Mesenchymal stem cell (in vitro differentiated cells and primary cell): ENCODE results near the gene PDE7B.
"Not testable (repeated sequence)": the region's sequence is repeated elsewhere in the genome, so short reads cannot be mapped to it uniquely, and the experiment has no call there.

Source experiments
- DNase-seq: peaks from one replicate; pipeline ENCODE4 v3.0.0-alpha.2; 2013
- H2AFZ ChIP-seq: one replicate; pipeline ENCODE4 v1.6.1; 2013; ENCODE audit warnings: low read depth, mild to moderate bottlenecking, control low read depth, inconsistent platforms, low read length, moderate library complexity
- H2AK5ac ChIP-seq: 2 replicates; pipeline ENCODE4 v1.6.1; 2013; ENCODE audit warnings: low read length, moderate library complexity, mild to moderate bottlenecking, inconsistent platforms; ENCODE audit not compliant: severe bottlenecking
- H2BK120ac ChIP-seq: one replicate; pipeline ENCODE4 v1.6.1; 2013; ENCODE audit warnings: low read depth, mild to moderate bottlenecking, inconsistent platforms, low read length, moderate library complexity
- H2BK12ac ChIP-seq, 2 experiments: one replicate each; pipeline ENCODE4 v1.6.1; 2013; ENCODE audit warnings: inconsistent platforms in 2 of 2, low read length in 2 of 2, mild to moderate bottlenecking in 2 of 2, moderate library complexity in 2 of 2, control low read depth in 1 of 2
- H2BK15ac ChIP-seq: one replicate; pipeline ENCODE4 v1.6.1; 2013; ENCODE audit warnings: mild to moderate bottlenecking, low read depth, inconsistent platforms; ENCODE audit not compliant: poor library complexity, severe bottlenecking
- H2BK5ac ChIP-seq: 2 replicates; pipeline ENCODE4 v1.6.1; 2013; ENCODE audit warnings: low read depth, mild to moderate bottlenecking, low read length, control low read depth, inconsistent platforms; ENCODE audit not compliant: poor library complexity, severe bottlenecking
- H3K14ac ChIP-seq, 2 experiments: one replicate each; pipeline ENCODE4 v1.6.1; 2013; ENCODE audit warnings: inconsistent platforms in 2 of 2, low read length in 2 of 2, control low read depth in 1 of 2, mild to moderate bottlenecking in 1 of 2, moderate library complexity in 1 of 2
- H3K18ac ChIP-seq, 2 experiments: one replicate each; pipeline ENCODE4 v1.6.1; 2013; ENCODE audit warnings: inconsistent platforms in 2 of 2, low read length in 2 of 2, control low read depth in 1 of 2, low read depth in 1 of 2, mild to moderate bottlenecking in 1 of 2
- H3K23ac ChIP-seq, 2 experiments: one replicate each; pipeline ENCODE4 v1.6.1; 2013; ENCODE audit warnings: inconsistent platforms in 2 of 2, low read length in 2 of 2, mild to moderate bottlenecking in 2 of 2, moderate library complexity in 2 of 2, control low read depth in 1 of 2
- H3K27ac ChIP-seq: 2 replicates; pipeline ENCODE4 v1.5.1; 2013; ENCODE audit warnings: mild to moderate bottlenecking, moderate library complexity, low read length, control low read depth, inconsistent platforms; ENCODE audit not compliant: poor library complexity, severe bottlenecking
- H3K27me3 ChIP-seq, 2 experiments: 2 replicates each; pipeline versions ENCODE4 v1.6.1 to v1.7.0; 2013; ENCODE audit warnings: low read length in 2 of 2, mild to moderate bottlenecking in 2 of 2, moderate library complexity in 2 of 2, control low read depth in 1 of 2, inconsistent platforms in 1 of 2; ENCODE audit not compliant: control insufficient read depth in 1 of 2, insufficient read depth in 1 of 2
- H3K36me3 ChIP-seq, 2 experiments: 2 replicates each; pipeline versions ENCODE4 v1.6.1 to v1.7.0; 2013; ENCODE audit warnings: low read length in 2 of 2, control low read depth in 1 of 2, inconsistent platforms in 1 of 2, low read depth in 1 of 2, mild to moderate bottlenecking in 1 of 2; ENCODE audit not compliant: insufficient read depth in 2 of 2, control insufficient read depth in 1 of 2
- H3K4ac ChIP-seq, 2 experiments: one replicate each; pipeline ENCODE4 v1.6.1; 2013; ENCODE audit warnings: inconsistent platforms in 2 of 2, low read length in 2 of 2, mild to moderate bottlenecking in 2 of 2, moderate library complexity in 2 of 2, control low read depth in 1 of 2, low read depth in 1 of 2
- H3K4me1 ChIP-seq: 2 replicates; pipeline ENCODE4 v1.6.1; 2013; ENCODE audit warnings: low read depth, low read length, control low read depth; ENCODE audit not compliant: control insufficient read depth, insufficient read depth
- H3K4me2 ChIP-seq: 2 replicates; pipeline ENCODE4 v1.6.1; 2013; ENCODE audit warnings: low read length, mild to moderate bottlenecking, inconsistent platforms; ENCODE audit not compliant: poor library complexity, severe bottlenecking
- H3K4me3 ChIP-seq, 2 experiments: 2 replicates each; pipeline versions ENCODE4 v1.5.1 to v1.7.0; 2013; ENCODE audit warnings: low read length in 2 of 2, mild to moderate bottlenecking in 2 of 2, control low read depth in 1 of 2, low read depth in 1 of 2; ENCODE audit not compliant: insufficient read depth in 1 of 2
- H3K79me1 ChIP-seq: replicated peaks from 2 replicates; pipeline ENCODE4 v1.6.1; 2013; ENCODE audit warnings: mild to moderate bottlenecking, control low read depth, low read length, inconsistent platforms; ENCODE audit not compliant: poor library complexity, severe bottlenecking
- H3K9ac ChIP-seq: 2 replicates; pipeline ENCODE4 v1.7.0; 2013; ENCODE audit warnings: mild to moderate bottlenecking, low read length, moderate library complexity
- H3K9me3 ChIP-seq: 2 replicates; pipeline ENCODE4 v1.7.0; 2013; ENCODE audit warnings: mild to moderate bottlenecking, low read length; ENCODE audit not compliant: control insufficient read depth
- H4K8ac ChIP-seq: one replicate; pipeline ENCODE4 v1.6.1; 2013; ENCODE audit warnings: inconsistent platforms, mild to moderate bottlenecking, low read length, moderate library complexity
- H4K91ac ChIP-seq: one replicate; pipeline ENCODE4 v1.6.1; 2013; ENCODE audit warnings: mild to moderate bottlenecking, low read length, inconsistent platforms
- WGBS: methylation state at CpG from one replicate; pipeline ENCODE4 v1.1.7; 2013; ENCODE audit warnings: mixed read lengths; 5-methylcytosine and 5-hydroxymethylcytosine counted together

PDE7B gene

GRCh38 chr6:135861189-135861588 is 9.7 kb downstream of the PDE7B start:
- H3K36me3 ChIP-seq = no peaks in the 10 kb centered on the region
- H3K27me3 ChIP-seq = no peaks in the 10 kb centered on the region
- no peaks in the 10 kb centered on the region for H3K9me3 ChIP-seq
- H4K8ac ChIP-seq = no peak overlapping the region
- WGBS = 100% methylated on average over 1 of the region's 1 CpG
- no peak overlapping the region for H2AFZ ChIP-seq
- no peak overlapping the region for H2BK120ac ChIP-seq
- H3K79me1 ChIP-seq = peaks cover 4% of the 10 kb centered on the region
- H3K4me2 ChIP-seq = no peak overlapping the region
- H3K18ac ChIP-seq = no peak overlapping the region
- no peak overlapping the region for H2AK5ac ChIP-seq
- no peak for DNase-seq
- H2BK15ac ChIP-seq = no peak overlapping the region
- no peak overlapping the region for H3K27ac ChIP-seq
- H4K91ac ChIP-seq = no peak overlapping the region
- no peak overlapping the region for H3K4ac ChIP-seq
- H3K23ac ChIP-seq = no peak overlapping the region
- no peak overlapping the region for H2BK5ac ChIP-seq
- no peak overlapping the region for H3K9ac ChIP-seq
- H3K4me1 ChIP-seq = no peaks in the 10 kb centered on the region
- no peak overlapping the region for H3K14ac ChIP-seq
- H3K4me3 ChIP-seq = no peak overlapping the region
- no peak overlapping the region for H2BK12ac ChIP-seq

GRCh38 chr6:135864929-135865328 is 13.4 kb downstream of the PDE7B start:
- not testable (repeated sequence) for H3K4me3 ChIP-seq, H3K18ac ChIP-seq, H3K4me2 ChIP-seq, H3K36me3 ChIP-seq, H4K91ac ChIP-seq, H2BK15ac ChIP-seq, H3K4ac ChIP-seq, H2BK120ac ChIP-seq, H2BK12ac ChIP-seq, H3K27me3 ChIP-seq, H3K9ac ChIP-seq, H2AK5ac ChIP-seq, H3K79me1 ChIP-seq, H3K9me3 ChIP-seq, H2BK5ac ChIP-seq, H3K27ac ChIP-seq, H3K4me1 ChIP-seq, DNase-seq, H2AFZ ChIP-seq, H3K14ac ChIP-seq, H3K23ac ChIP-seq, H4K8ac ChIP-seq
- WGBS = 92% methylated on average over 1 of the region's 2 CpGs

- Histone ChIP-seq H3K4me1 (no peaks in the 10 kb centered on the region), H3K4me2 (no peak overlapping the region)
- no peak for DNase-seq
Measured at GRCh38 chr6:135866445-135867123, 15.1 kb downstream of the PDE7B start.

GRCh38 chr6:135867332-135867731 is 15.8 kb downstream of the PDE7B start:
- peaks cover 6% of the 10 kb centered on the region for H3K79me1 ChIP-seq
- H3K36me3 ChIP-seq = no peaks in the 10 kb centered on the region
- H3K9me3 ChIP-seq = no peaks in the 10 kb centered on the region
- no peak overlapping the region for H2BK5ac ChIP-seq
- H2AK5ac ChIP-seq = no peak overlapping the region
- DNase-seq = no peak
- H3K27me3 ChIP-seq = no peaks in the 10 kb centered on the region
- no peak overlapping the region for H3K18ac ChIP-seq
- H3K9ac ChIP-seq = no peak overlapping the region
- no peak overlapping the region for H3K23ac ChIP-seq
- H3K27ac ChIP-seq = no peak overlapping the region
- 80% methylated on average over 2 of the region's 6 CpGs for whole genome bisulfite sequencing
- H3K4ac ChIP-seq = no peak overlapping the region
- no peak overlapping the region for H2BK12ac ChIP-seq
- no peak overlapping the region for H4K91ac ChIP-seq
- H3K14ac ChIP-seq = no peak overlapping the region
- H3K4me2 ChIP-seq = no peak overlapping the region
- H4K8ac ChIP-seq = no peak overlapping the region
- H2BK120ac ChIP-seq = no peak overlapping the region
- no peak overlapping the region for H2BK15ac ChIP-seq
- no peak overlapping the region for H2AFZ ChIP-seq
- H3K4me1 ChIP-seq = no peaks in the 10 kb centered on the region
- no peak overlapping the region for H3K4me3 ChIP-seq

More at GRCh38 chr6:135866445-135867123, 15.1 kb downstream of the PDE7B start:
- Histone ChIP-seq H3K18ac (no peak overlapping the region), H3K36me3 (no peaks in the 10 kb centered on the region), H3K4me3 (no peak overlapping the region), H2AK5ac (no peak overlapping the region), H4K8ac (no peak overlapping the region), H4K91ac (no peak overlapping the region), H3K14ac (no peak overlapping the region), H2AFZ (no peak overlapping the region), H3K9me3 (no peaks in the 10 kb centered on the region), H2BK5ac (no peak overlapping the region), H3K4ac (no peak overlapping the region), H3K27me3 (no peaks in the 10 kb centered on the region), H3K79me1 (peaks cover 6% of the 10 kb centered on the region), H2BK12ac (no peak overlapping the region), H2BK120ac (no peak overlapping the region), H3K9ac (no peak overlapping the region), H3K27ac (no peak overlapping the region), H2BK15ac (no peak overlapping the region), H3K23ac (no peak overlapping the region)
- WGBS = 93% methylated on average over 2 of the region's 7 CpGs
